NB4 (cell line): ENCODE results near the gene PAK6.

Source experiments
- CTCF ChIP-seq: IDR thresholded peaks from one replicate; pipeline ENCODE4 v1.5.1; 2012; ENCODE audit warnings: low read depth, low read length
- MYC ChIP-seq: IDR thresholded peaks from 2 replicates; pipeline ENCODE4 v1.6.1; 2011; ENCODE audit warnings: low read depth, low read length
- POLR2A ChIP-seq: IDR thresholded peaks from 2 replicates; pipeline ENCODE4 v1.6.1; 2011; ENCODE audit warnings: mild to moderate bottlenecking; ENCODE audit not compliant: insufficient read length; ENCODE audit errors: extremely low read depth
- TF ChIP-seq, protein P1 (sequence below): IDR thresholded peaks from 2 replicates; pipeline ENCODE4 v1.6.1; 2011; ENCODE audit warnings: low read depth, low read length

DNA sequence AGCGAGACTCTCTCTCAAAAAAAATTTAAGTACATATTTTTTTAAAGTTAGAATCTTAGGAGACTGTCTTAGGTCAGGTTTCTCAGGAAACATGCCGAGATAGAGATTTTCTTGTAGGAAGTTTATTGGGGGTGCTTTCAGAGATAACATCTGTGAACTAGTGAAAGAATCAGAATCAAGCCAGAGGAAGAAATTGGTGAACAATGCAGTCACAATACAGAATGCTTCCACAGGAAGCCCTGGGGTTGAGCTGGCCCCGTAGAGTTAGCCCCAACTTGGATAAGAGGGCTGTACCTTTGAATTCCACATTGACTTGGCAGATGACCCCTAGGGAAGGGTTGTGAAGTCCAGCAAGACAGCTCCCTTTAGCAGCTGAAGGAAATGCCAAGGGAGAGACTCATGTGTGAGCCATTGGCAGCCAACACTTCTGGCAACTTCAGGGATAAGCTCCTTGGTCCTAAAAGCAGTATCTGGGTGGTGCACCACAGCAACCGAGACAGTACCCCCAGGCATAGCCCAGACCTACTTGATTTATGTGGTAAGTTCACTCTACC is 75.9 kb downstream of the PAK6 start:
- TF ChIP-seq CTCF (no peak), POLR2A (no peak), MYC (no peak)
- TF ChIP-seq, protein P1, sequence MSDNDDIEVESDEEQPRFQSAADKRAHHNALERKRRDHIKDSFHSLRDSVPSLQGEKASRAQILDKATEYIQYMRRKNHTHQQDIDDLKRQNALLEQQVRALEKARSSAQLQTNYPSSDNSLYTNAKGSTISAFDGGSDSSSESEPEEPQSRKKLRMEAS: no peak
